Adipose tissue (tissue), 3 donors: ENCODE data around the gene ADAMTSL2. TPM values are rescaled to one million over a fixed set of nuclear protein-coding genes. Genes with fewer than 3 reads are reported as not detected.

ENCODE experiments used
- H3K27ac ChIP-seq: one replicate; pipeline ENCODE4 v1.5.1; 2013; ENCODE audit warnings: low read depth, low read length
- WGBS, 3 donors: extraction: QIAGEN DNeasy Blood & Tissue Kit; methylation state at CpG; one replicate each; pipeline ENCODE4 v1.1.7; 2013; 5-methylcytosine and 5-hydroxymethylcytosine counted together
- polyA plus RNA-seq, 3 donors: library from polyadenylated mRNA; stranded (reverse); fragments of 200-250 nt; gene quantifications; one replicate each; pipeline ENCODE4 v1.2.3, GENCODE V29; 2013
- donor health status: healthy with polysubstance abuse.
- donor health status: Bipolar disorder and iron deficiency.
- donor health status: healthy.

Gene ADAMTSL2
- polyA plus RNA-seq, 3 donors = 2.0 to 2.7 (median 2.2) TPM

GRCh38 chr9:133589454-133590227 is 55.1 kb downstream of the ADAMTSL2 start:
- 43 to 47% (median 46%) methylated on average over 18 to 19 of the region's 19 CpGs for whole genome bisulfite sequencing, 3 donors

GRCh38 chr9:133590231-133590855 is 55.8 kb downstream of the ADAMTSL2 start:
- H3K27ac ChIP-seq = no peak overlapping the region
- WGBS, 3 donors = 63 to 70% (median 69%) methylated on average over 19 to 20 of the region's 20 CpGs

More at GRCh38 chr9:133589454-133590227, 55.1 kb downstream of the ADAMTSL2 start:
- no peak overlapping the region for H3K27ac ChIP-seq

- WGBS, 3 donors = 84 to 90% (median 88%) methylated on average over 15 to 17 of the region's 17 CpGs
- no peak overlapping the region for H3K27ac ChIP-seq
Measured at GRCh38 chr9:133591116-133591910, 56.8 kb downstream of the ADAMTSL2 start.

- WGBS, 3 donors = 58 to 68% (median 68%) methylated on average over 10 of the region's 10 CpGs
- no peak overlapping the region for H3K27ac ChIP-seq
Measured at GRCh38 chr9:133591985-133592384, 57.5 kb downstream of the ADAMTSL2 start.

- 74 to 82% (median 77%) methylated on average over 17 of the region's 17 CpGs for WGBS, 3 donors
Measured at GRCh38 chr9:133592731-133593409, 58.4 kb downstream of the ADAMTSL2 start.

GRCh38 chr9:133593587-133594253 is 59.2 kb downstream of the ADAMTSL2 start:
- WGBS, 3 donors = 74 to 78% (median 78%) methylated on average over 15 of the region's 15 CpGs

More at GRCh38 chr9:133592731-133593409, 58.4 kb downstream of the ADAMTSL2 start:
- no peak overlapping the region for H3K27ac ChIP-seq

GRCh38 chr9:133594310-133594709 is 59.8 kb downstream of the ADAMTSL2 start:
- H3K27ac ChIP-seq = no peak overlapping the region
- 87 to 95% (median 93%) methylated on average over 2 of the region's 2 CpGs for WGBS, 3 donors

More at GRCh38 chr9:133593587-133594253, 59.2 kb downstream of the ADAMTSL2 start:
- H3K27ac ChIP-seq = no peak overlapping the region

- WGBS, 3 donors = 76 to 91% (median 90%) methylated on average over 8 of the region's 8 CpGs
- no peak overlapping the region for H3K27ac ChIP-seq
Measured at GRCh38 chr9:133595910-133596309, 61.4 kb downstream of the ADAMTSL2 start.

- WGBS, 3 donors = 71 to 82% (median 75%) methylated on average over 7 of the region's 7 CpGs
- H3K27ac ChIP-seq = no peak overlapping the region
Measured at GRCh38 chr9:133597316-133597957, 62.9 kb downstream of the ADAMTSL2 start.

GRCh38 chr9:133598978-133599377 is 64.5 kb downstream of the ADAMTSL2 start:
- no peak overlapping the region for H3K27ac ChIP-seq
- WGBS, 3 donors = 75 to 87% (median 85%) methylated on average over 7 of the region's 7 CpGs

- WGBS, 3 donors = 89 to 96% (median 95%) methylated on average over 6 of the region's 6 CpGs
- no peak overlapping the region for H3K27ac ChIP-seq
Measured at GRCh38 chr9:133599470-133600173, 65.1 kb downstream of the ADAMTSL2 start.

- H3K27ac ChIP-seq = no peak overlapping the region
- WGBS, 3 donors = 44 to 59% (median 53%) methylated on average over 7 of the region's 7 CpGs
Measured at GRCh38 chr9:133600739-133601138, 66.2 kb downstream of the ADAMTSL2 start.

GRCh38 chr9:133601746-133602145 is 67.2 kb downstream of the ADAMTSL2 start:
- no peak overlapping the region for H3K27ac ChIP-seq
- WGBS, 3 donors = 71 to 81% (median 76%) methylated on average over 8 to 10 of the region's 10 CpGs

- WGBS, 3 donors = 57 to 65% (median 61%) methylated on average over 10 of the region's 10 CpGs
- H3K27ac ChIP-seq = no peak overlapping the region
Measured at GRCh38 chr9:133602277-133602676, 67.8 kb downstream of the ADAMTSL2 start.

- H3K27ac ChIP-seq = no peak overlapping the region
- WGBS, 3 donors = 35 to 37% (median 36%) methylated on average over 14 of the region's 14 CpGs
Measured at GRCh38 chr9:133603135-133603927, 68.8 kb downstream of the ADAMTSL2 start.

GRCh38 chr9:133604214-133604613 is 69.7 kb downstream of the ADAMTSL2 start:
- H3K27ac ChIP-seq = no peak overlapping the region
- 18 to 39% (median 35%) methylated on average over 5 of the region's 5 CpGs for WGBS, 3 donors
